Calu3 (cell line): Measurements from ENCODE around the gene NME1. TPM values are rescaled to one million over a fixed set of nuclear protein-coding genes. Genes with fewer than 3 reads are reported as not detected.
A peak's percentile ranks its signal among the peaks of the same experiment; 100 is the strongest.

Experiments used
- BruUV-seq: library from RNA; stranded (reverse); fragments of 400-500 nt; replicated peaks from 2 replicates; lab custom pipeline; 2021; lab: Mats Ljungman, UMichigan
- CTCF ChIA-PET: fragments of 300-600 bp; sonication (Branson Sonifier 250); formaldehyde crosslinking; loops from one replicate; lab custom pipeline; 2022; ENCODE audit warnings: antibody characterized with exemption; lab: Charles Lee
- DNase-seq: peaks from one replicate; pipeline ENCODE4 v3.0.0; 2022
- H3K27ac Mint-ChIP-seq: one replicate; pipeline ENCODE4 v1.8.0; 2022; ENCODE audit warnings: mixed read lengths; ENCODE audit not compliant: unreplicated experiment
- H3K27me3 Mint-ChIP-seq: one replicate; pipeline ENCODE4 v1.8.0; 2022; ENCODE audit warnings: mixed read lengths; ENCODE audit not compliant: unreplicated experiment
- H3K36me3 Mint-ChIP-seq: one replicate; pipeline ENCODE4 v1.8.0; 2022; ENCODE audit warnings: mild to moderate bottlenecking, moderate library complexity, mixed read lengths; ENCODE audit not compliant: insufficient read depth, unreplicated experiment
- H3K4me1 Mint-ChIP-seq: one replicate; pipeline ENCODE4 v1.8.0; 2022; ENCODE audit warnings: mild to moderate bottlenecking, low read depth, mixed read lengths; ENCODE audit not compliant: unreplicated experiment
- H3K4me3 Mint-ChIP-seq: one replicate; pipeline ENCODE4 v1.8.0; 2022; ENCODE audit warnings: mild to moderate bottlenecking, low read depth, moderate library complexity, mixed read lengths; ENCODE audit not compliant: unreplicated experiment
- H3K9me3 Mint-ChIP-seq: one replicate; pipeline ENCODE4 v1.8.0; 2022; ENCODE audit warnings: low read depth, mixed read lengths; ENCODE audit not compliant: unreplicated experiment
- CTCF ChIP-seq: fragments of 200-600 bp; IDR thresholded peaks from one replicate; pipeline ENCODE4 v1.8.0; 2022; ENCODE audit warnings: antibody characterized with exemption; ENCODE audit not compliant: unreplicated experiment
- intact Hi-C: fragments of 100-400 bp; cut with micrococcal nuclease; formaldehyde crosslinking; loops from one replicate; pipeline ENCODE4 v1.10.0; 2022; ENCODE audit not compliant: unreplicated experiment
- total RNA-seq: library from RNA; stranded (reverse); gene quantifications from 2 replicates; pipeline ENCODE4 v1.2.3, GENCODE V29; 2022

The NME1 gene
- total RNA-seq, 1 experiment from 2014 or later, result 351 TPM

- Mint-ChIP-seq H3K27me3 (no peaks in the 10 kb centered on the region), H3K4me1 (peaks cover 55% of the 10 kb centered on the region), H3K9me3 (no peaks in the 10 kb centered on the region), H3K36me3 (peaks cover 50% of the 10 kb centered on the region), H3K4me3 (peak overlapping the region; percentile 99), H3K27ac (peak overlapping the region; percentile 41)
- DNase-seq, result peak; percentile 41
- intact Hi-C loops, result loop anchor here (1.0 kb wide), 1 partner anchor 35 kb away; the partner anchor contains the start of gene NME1
- CTCF ChIA-PET, result interaction anchor here (0.7 to 1.6 kb wide), 3 partner anchors 35 to 204 kb away, joined by 3 to 12 read pairs (median 7); partner anchors contain the start of gene NME1
- TF ChIP-seq CTCF, result no peak
- BruUV-seq, result TSS peak; percentile 39
These were observed 34.8 kb upstream of the NME1 start for GRCh38 chr17:51118330-51119195.

- CTCF ChIA-PET, result interaction anchor here (0.6 to 3.1 kb wide), 11 partner anchors 10 to 203 kb away, joined by 3 to 37 read pairs (median 4); partner anchors contain the start of gene NME1
- Mint-ChIP-seq H3K4me1 (peaks cover 56% of the 10 kb centered on the region), H3K27me3 (no peaks in the 10 kb centered on the region), H3K27ac (peak overlapping the region; percentile 98), H3K4me3 (peak overlapping the region; percentile 99), H3K9me3 (no peaks in the 10 kb centered on the region), H3K36me3 (peaks cover 50% of the 10 kb centered on the region)
- BruUV-seq, result no TSS peak
- intact Hi-C loops, result loop anchor here (1.0 kb wide), 1 partner anchor 34 kb away; the partner anchor contains the start of gene NME1
- TF ChIP-seq CTCF, result no peak
- peak; percentile 52 for DNase-seq
These were observed 33.7 kb upstream of the NME1 start for GRCh38 chr17:51119415-51120356.

GRCh38 chr17:51120357-51120738, 33.0 kb upstream of the NME1 start:
- Mint-ChIP-seq H3K27me3 (no peaks in the 10 kb centered on the region), H3K27ac (peak overlapping the region; percentile 98), H3K4me3 (peak overlapping the region; percentile 99), H3K9me3 (no peaks in the 10 kb centered on the region), H3K36me3 (peaks cover 50% of the 10 kb centered on the region), H3K4me1 (peaks cover 61% of the 10 kb centered on the region)
- no peak for TF ChIP-seq CTCF
- intact Hi-C loops, result no loop called here
- DNase-seq, result no peak
- CTCF ChIA-PET, result interaction anchor here (0.6 to 3.1 kb wide), 9 partner anchors 11 to 120 kb away, joined by 3 to 37 read pairs (median 3); partner anchors contain the start of gene NME1
- BruUV-seq, result no TSS peak
